Fibroblast of mammary gland (primary cell): ENCODE data around the gene FAM227A.
"Not testable (repeated sequence)": the region's sequence is repeated elsewhere in the genome, so short reads cannot be mapped to it uniquely, and the experiment has no call there.

Experiments used
- DNase-seq: peaks from one replicate; pipeline ENCODE4 v3.0.0-alpha.2; 2010; ENCODE audit warnings: low read depth
- H3K4me3 ChIP-seq: 2 replicates; pipeline ENCODE4 v1.5.1; 2011; ENCODE audit warnings: low read depth, mild to moderate bottlenecking, low read length, moderate library complexity; ENCODE audit not compliant: control insufficient read depth
- TF ChIP-seq, protein P1 (sequence below): conservative IDR thresholded peaks from 2 replicates; pipeline ENCODE4 v1.5.1; 2011; ENCODE audit warnings: low read depth, low read length, inconsistent platforms; ENCODE audit not compliant: control insufficient read depth, insufficient read depth

FAM227A gene

GRCh38 chr22:38599466-38599865, 56.7 kb downstream of the FAM227A start:
- H3K4me3 ChIP-seq = no peak overlapping the region
- TF ChIP-seq, protein P1, sequence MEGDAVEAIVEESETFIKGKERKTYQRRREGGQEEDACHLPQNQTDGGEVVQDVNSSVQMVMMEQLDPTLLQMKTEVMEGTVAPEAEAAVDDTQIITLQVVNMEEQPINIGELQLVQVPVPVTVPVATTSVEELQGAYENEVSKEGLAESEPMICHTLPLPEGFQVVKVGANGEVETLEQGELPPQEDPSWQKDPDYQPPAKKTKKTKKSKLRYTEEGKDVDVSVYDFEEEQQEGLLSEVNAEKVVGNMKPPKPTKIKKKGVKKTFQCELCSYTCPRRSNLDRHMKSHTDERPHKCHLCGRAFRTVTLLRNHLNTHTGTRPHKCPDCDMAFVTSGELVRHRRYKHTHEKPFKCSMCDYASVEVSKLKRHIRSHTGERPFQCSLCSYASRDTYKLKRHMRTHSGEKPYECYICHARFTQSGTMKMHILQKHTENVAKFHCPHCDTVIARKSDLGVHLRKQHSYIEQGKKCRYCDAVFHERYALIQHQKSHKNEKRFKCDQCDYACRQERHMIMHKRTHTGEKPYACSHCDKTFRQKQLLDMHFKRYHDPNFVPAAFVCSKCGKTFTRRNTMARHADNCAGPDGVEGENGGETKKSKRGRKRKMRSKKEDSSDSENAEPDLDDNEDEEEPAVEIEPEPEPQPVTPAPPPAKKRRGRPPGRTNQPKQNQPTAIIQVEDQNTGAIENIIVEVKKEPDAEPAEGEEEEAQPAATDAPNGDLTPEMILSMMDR = no peak
- no peak for DNase-seq

DNA sequence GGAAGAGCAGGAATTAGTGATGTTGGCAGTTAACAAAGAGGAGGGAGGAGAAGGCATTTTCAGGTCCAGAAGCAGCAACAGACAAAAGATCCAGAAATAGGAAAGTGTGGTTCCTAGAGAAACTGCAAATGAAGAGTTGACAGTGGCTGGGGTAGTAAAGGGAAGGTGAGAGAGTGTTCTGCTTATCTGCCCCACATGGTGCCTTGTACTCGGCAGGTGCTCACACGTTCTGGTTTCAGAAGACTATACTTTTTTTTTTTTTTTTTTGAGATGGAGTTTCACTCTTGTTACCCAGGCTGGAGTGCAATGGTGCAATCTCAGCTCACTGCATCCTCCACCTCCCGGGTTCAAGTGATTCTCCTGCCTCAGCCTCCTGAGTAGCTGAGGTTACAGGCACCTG, 73.3 kb downstream of the FAM227A start:
- DNase-seq = not testable (repeated sequence)

GRCh38 chr22:38578505-38578904, 77.7 kb downstream of the FAM227A start:
- TF ChIP-seq, protein P1 = no peak
- DNase-seq = no peak
- no peak overlapping the region for H3K4me3 ChIP-seq

More for the DNA sequence above, 73.3 kb downstream of the FAM227A start:
- not testable (repeated sequence) for H3K4me3 ChIP-seq

GRCh38 chr22:38572065-38572464, 84.1 kb downstream of the FAM227A start:
- TF ChIP-seq, protein P1 = peak; percentile 53
- H3K4me3 ChIP-seq = no peak overlapping the region
- peak; percentile 67 for DNase-seq

- peak overlapping the region; percentile 78 for H3K4me3 ChIP-seq
- TF ChIP-seq, protein P1 = no peak
- DNase-seq = peak; percentile 28
These were observed 85.3 kb downstream of the FAM227A start for GRCh38 chr22:38570779-38571364.

- TF ChIP-seq, protein P1 = no peak
- peak; percentile 82 for DNase-seq
- H3K4me3 ChIP-seq = peak within 1 kb of the TSS; percentile 78
These were observed 86.0 kb downstream of the FAM227A start, which contains the start of gene DMC1 for GRCh38 chr22:38569972-38570778. Gene DMC1 (minus strand): TSS chr22:38570183. CDS start chr22:38568256, 1,927 bp downstream.
